Measurements from ENCODE around the gene PI4KA. TPM values are rescaled to one million over a fixed set of nuclear protein-coding genes. Genes with fewer than 3 reads are reported as not detected.
A peak's percentile ranks its signal among the peaks of the same experiment; 100 is the strongest.

Gene PI4KA
- total and polyA plus RNA-seq, 2 of the 13 experiments (the other 11 are each of a cell fraction or from before 2014, with no cell fraction given) = 27.4 to 56.4 TPM

DNA sequence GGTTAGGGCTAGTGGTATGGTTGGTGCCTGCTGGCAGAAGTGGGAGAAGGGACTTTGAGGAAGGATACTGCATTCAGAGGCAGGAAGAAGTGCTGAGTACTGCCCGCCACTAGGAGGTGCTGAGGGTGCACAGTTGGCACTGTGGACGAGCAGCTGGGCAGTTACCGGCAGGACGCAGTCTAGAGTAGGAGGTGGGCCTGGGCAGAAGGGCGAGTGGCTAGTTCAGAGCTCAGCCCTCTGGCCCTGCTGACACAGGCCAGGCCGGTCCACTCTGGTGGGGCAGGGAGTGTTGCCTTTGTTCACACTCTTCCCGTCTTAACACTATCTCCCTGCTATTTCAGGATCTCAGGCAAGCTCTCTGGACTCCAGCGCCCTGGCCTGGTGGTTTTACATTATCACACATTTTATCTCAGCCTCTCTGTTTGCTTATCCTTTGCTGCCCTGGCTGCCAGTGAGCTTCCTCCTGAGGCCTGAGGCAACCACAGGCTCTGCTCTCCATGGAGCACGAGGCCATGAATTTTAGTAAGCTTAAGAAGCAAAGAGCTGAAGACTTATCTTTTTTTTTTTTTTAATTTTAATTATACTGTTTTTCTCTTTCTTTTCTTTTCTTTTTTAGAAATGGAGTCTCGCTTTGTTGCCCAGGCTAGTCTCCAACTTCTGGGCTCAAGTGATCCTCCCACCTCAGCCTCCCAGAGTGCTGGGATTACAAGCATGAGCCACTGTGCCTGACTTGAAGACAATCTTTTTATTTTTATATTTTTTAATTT, 27.1 kb upstream of the PI4KA start (continued):
- TF ChIP-seq, protein P1, sequence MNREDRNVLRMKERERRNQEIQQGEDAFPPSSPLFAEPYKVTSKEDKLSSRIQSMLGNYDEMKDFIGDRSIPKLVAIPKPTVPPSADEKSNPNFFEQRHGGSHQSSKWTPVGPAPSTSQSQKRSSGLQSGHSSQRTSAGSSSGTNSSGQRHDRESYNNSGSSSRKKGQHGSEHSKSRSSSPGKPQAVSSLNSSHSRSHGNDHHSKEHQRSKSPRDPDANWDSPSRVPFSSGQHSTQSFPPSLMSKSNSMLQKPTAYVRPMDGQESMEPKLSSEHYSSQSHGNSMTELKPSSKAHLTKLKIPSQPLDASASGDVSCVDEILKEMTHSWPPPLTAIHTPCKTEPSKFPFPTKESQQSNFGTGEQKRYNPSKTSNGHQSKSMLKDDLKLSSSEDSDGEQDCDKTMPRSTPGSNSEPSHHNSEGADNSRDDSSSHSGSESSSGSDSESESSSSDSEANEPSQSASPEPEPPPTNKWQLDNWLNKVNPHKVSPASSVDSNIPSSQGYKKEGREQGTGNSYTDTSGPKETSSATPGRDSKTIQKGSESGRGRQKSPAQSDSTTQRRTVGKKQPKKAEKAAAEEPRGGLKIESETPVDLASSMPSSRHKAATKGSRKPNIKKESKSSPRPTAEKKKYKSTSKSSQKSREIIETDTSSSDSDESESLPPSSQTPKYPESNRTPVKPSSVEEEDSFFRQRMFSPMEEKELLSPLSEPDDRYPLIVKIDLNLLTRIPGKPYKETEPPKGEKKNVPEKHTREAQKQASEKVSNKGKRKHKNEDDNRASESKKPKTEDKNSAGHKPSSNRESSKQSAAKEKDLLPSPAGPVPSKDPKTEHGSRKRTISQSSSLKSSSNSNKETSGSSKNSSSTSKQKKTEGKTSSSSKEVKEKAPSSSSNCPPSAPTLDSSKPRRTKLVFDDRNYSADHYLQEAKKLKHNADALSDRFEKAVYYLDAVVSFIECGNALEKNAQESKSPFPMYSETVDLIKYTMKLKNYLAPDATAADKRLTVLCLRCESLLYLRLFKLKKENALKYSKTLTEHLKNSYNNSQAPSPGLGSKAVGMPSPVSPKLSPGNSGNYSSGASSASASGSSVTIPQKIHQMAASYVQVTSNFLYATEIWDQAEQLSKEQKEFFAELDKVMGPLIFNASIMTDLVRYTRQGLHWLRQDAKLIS (CRISPR knock-in tag; IDR thresholded peaks at IDR 0.05) = 0 out of 2 replicates have a peak, but pooled peaks have one; percentile 63
- TF ChIP-seq EHMT2 (IDR thresholded peaks at IDR 0.05; ENCODE audit: borderline replicate concordance, low read depth, low read length) (no peak), AGO1 (IDR thresholded peaks at IDR 0.05; ENCODE audit: low read depth, low read length, poor library complexity, severe bottlenecking) (no peak), ZNF556 (CRISPR knock-in tag; IDR thresholded peaks at IDR 0.05; ENCODE audit: borderline replicate concordance) (peak; percentile 48; the same call in 1 of the 2 replicates), MTA3 (CRISPR knock-in tag; IDR thresholded peaks at IDR 0.05) (no peak), FOXC1 (CRISPR knock-in tag; IDR thresholded peaks at IDR 0.05; ENCODE audit: borderline replicate concordance) (peak; percentile 64; the same call in 1 of the 2 replicates), POLR2A (IDR thresholded peaks at IDR 0.05; ENCODE audit: insufficient read depth in 1 of 2, low read depth in 2 of 2, low read length in 2 of 2) (no peak), GPN1 (CRISPR knock-in tag; IDR thresholded peaks at IDR 0.05; ENCODE audit: borderline replicate concordance) (no peak), ARID2 (CRISPR knock-in tag; IDR thresholded peaks at IDR 0.05; ENCODE audit: borderline replicate concordance) (no peak), ZSCAN22 (CRISPR knock-in tag; IDR thresholded peaks at IDR 0.05) (no peak), GTF2F1 (IDR thresholded peaks at IDR 0.05; ENCODE audit: low read length) (no peak), RCOR2 (CRISPR knock-in tag; IDR thresholded peaks at IDR 0.05) (no peak), HMG20A (CRISPR knock-in tag; IDR thresholded peaks at IDR 0.05; ENCODE audit: borderline replicate concordance) (no peak), GATA4 (IDR thresholded peaks at IDR 0.05; ENCODE audit: borderline replicate concordance, low read depth) (no peak), GPBP1L1 (CRISPR knock-in tag; IDR thresholded peaks at IDR 0.05) (no peak), SP2 (CRISPR knock-in tag; IDR thresholded peaks at IDR 0.05) (no peak), ZSCAN20 (CRISPR knock-in tag; IDR thresholded peaks at IDR 0.05; ENCODE audit: borderline replicate concordance) (no peak), KLF15 (CRISPR knock-in tag; IDR thresholded peaks at IDR 0.05; ENCODE audit: borderline replicate concordance) (no peak), ZNF136 (CRISPR knock-in tag; IDR thresholded peaks at IDR 0.05; ENCODE audit: low read depth) (0 out of 2 replicates have a peak, but pooled peaks have one; percentile 40), ZNF761 (CRISPR knock-in tag; conservative IDR thresholded peaks at IDR 0.05) (peak; percentile 84; the same call in 1 of the 2 replicates), ZNF580 (CRISPR knock-in tag; IDR thresholded peaks at IDR 0.05; ENCODE audit: borderline replicate concordance, low read depth) (peak; percentile 85; the same call in 1 of the 2 replicates), JUND (CRISPR knock-in tag; IDR thresholded peaks at IDR 0.05) (no peak), TSC22D2 (CRISPR knock-in tag; IDR thresholded peaks at IDR 0.05; ENCODE audit: borderline replicate concordance) (no peak), TOPORS (CRISPR knock-in tag; IDR thresholded peaks at IDR 0.05) (peak; percentile 42; the same call in 1 of the 2 replicates), YY1 (IDR thresholded peaks at IDR 0.05; ENCODE audit: insufficient read depth, insufficient replicate concordance, low read depth, low read length) (peak; percentile 44), ZZZ3 (CRISPR knock-in tag; IDR thresholded peaks at IDR 0.05; ENCODE audit: borderline replicate concordance) (no peak)

Measured in HepG2 (cell line).